K562 (cell line): ENCODE measurements around the gene TMEM187.

ENCODE experiments used
- SAFB2 ChIP-seq: fragments of 200-400 bp; formaldehyde crosslinking; IDR thresholded peaks from 2 replicates; pipeline ENCODE4 v1.6.1; 2018; ENCODE audit warnings: borderline replicate concordance, low read length, low read depth, moderate library complexity; ENCODE audit not compliant: severe bottlenecking
- SRF ChIP-seq, 2 experiments: fragments of 250-450, 450-650 bp in 1 of 2; sonication (Bioruptor Pico) in 1 of 2; sonication (generic) in 1 of 2; formaldehyde crosslinking; IDR thresholded peaks; 2 replicates each; pipeline versions ENCODE4 v1.5.0 to v1.5.1; 2020 to 2022; ENCODE audit warnings: mild to moderate bottlenecking in 1 of 2, missing genetic modification reagents in 1 of 2
- TGIF2 ChIP-seq: sonication (generic); formaldehyde crosslinking; IDR thresholded peaks from 2 replicates; pipeline ENCODE4 v1.8.1; 2022; ENCODE audit warnings: mild to moderate bottlenecking, missing genetic modification reagents, moderate library complexity

DNA sequence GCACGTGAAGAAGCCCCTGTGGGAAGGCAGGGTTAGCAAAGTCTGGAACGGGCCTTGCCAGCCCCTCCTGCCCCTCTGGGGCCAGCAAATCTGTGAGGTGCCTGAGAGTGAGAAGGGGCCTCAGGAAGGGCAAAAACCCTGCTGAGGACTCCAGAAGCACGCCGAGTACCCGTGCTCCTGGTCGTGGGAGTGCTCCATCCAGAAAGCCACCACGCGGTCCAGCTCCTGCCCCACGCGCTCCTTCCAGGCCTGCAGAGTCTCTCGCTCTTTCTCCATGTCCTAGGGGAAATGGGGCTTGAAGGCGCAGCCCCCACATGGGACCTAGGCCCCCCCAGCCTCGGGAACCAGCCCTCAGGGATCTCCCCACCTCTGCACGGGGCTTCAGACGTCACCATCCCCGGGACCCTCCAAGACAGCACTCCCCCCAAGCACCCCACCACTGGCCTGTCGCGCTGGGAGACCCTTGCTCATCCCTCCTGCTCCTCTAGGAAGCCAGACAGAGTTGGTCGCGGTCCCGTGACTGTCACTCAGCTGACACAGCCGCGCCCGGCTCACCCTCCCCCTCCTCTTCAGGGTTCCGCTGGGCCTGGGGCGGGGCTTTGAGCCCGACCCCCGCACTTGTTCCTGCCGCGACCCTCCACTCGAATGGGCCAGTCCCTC lies 28.3 kb upstream of the TMEM187 start, which contains the start of gene RENBP:
- TF ChIP-seq SRF (CRISPR knock-in tag; IDR thresholded peaks at IDR 0.05) (no peak), SAFB2 (no peak), TGIF2 (CRISPR knock-in tag) (no peak)
